DOHH2 (cell line): ENCODE measurements around the gene ASL.
"Not testable (repeated sequence)": the region's sequence is repeated elsewhere in the genome, so short reads cannot be mapped to it uniquely, and the experiment has no call there.

Source experiments
- H3F3A ChIP-seq: fragments of 200-600 bp; sonication (generic), shearing (Covaris generic); 2 replicates; pipeline ENCODE4 v1.6.0; 2016; ENCODE audit warnings: antibody characterized with exemption, mild to moderate bottlenecking; ENCODE audit not compliant: control insufficient read depth, insufficient read depth
- H3K27ac ChIP-seq: fragments of 200-600 bp; sonication (generic); 2 replicates; pipeline ENCODE4 v1.5.1; 2014; ENCODE audit warnings: low read depth, mild to moderate bottlenecking, low read length, moderate library complexity
- H3K27me3 ChIP-seq: fragments of 200-600 bp; sonication (generic); 2 replicates; pipeline ENCODE4 v1.6.1; 2014; ENCODE audit warnings: mild to moderate bottlenecking, low read length, mixed read lengths; ENCODE audit not compliant: control insufficient read depth
- H3K36me3 ChIP-seq: fragments of 200-600 bp; sonication (generic); 2 replicates; pipeline ENCODE4 v1.6.1; 2014; ENCODE audit warnings: mild to moderate bottlenecking, low read length, moderate library complexity, mixed read lengths; ENCODE audit not compliant: control insufficient read depth
- H3K4me1 ChIP-seq: fragments of 200-600 bp; sonication (generic); 2 replicates; pipeline ENCODE4 v1.6.1; 2014; ENCODE audit warnings: mild to moderate bottlenecking, low read length, mixed read lengths; ENCODE audit not compliant: control insufficient read depth
- H3K4me2 ChIP-seq: fragments of 200-600 bp; sonication (generic); 2 replicates; pipeline ENCODE4 v1.6.0; 2014; ENCODE audit warnings: mild to moderate bottlenecking, low read length, moderate library complexity
- H3K4me3 ChIP-seq: fragments of 200-600 bp; sonication (generic); 2 replicates; pipeline ENCODE4 v1.5.1; 2014; ENCODE audit warnings: mild to moderate bottlenecking, low read length, mixed read lengths
- H3K79me2 ChIP-seq: fragments of 200-600 bp; sonication (generic); 2 replicates; pipeline ENCODE4 v1.6.1; 2014; ENCODE audit warnings: mild to moderate bottlenecking, low read length, mixed read lengths; ENCODE audit not compliant: control insufficient read depth
- H3K9me2 ChIP-seq: fragments of 200-600 bp; sonication (generic); replicated peaks from 2 replicates; pipeline ENCODE4 v1.6.1; 2014; ENCODE audit warnings: mild to moderate bottlenecking, low read length, mixed read lengths; ENCODE audit not compliant: control insufficient read depth
- H3K9me3 ChIP-seq: fragments of 200-600 bp; sonication (generic); 2 replicates; pipeline ENCODE4 v1.6.1; 2014; ENCODE audit warnings: antibody characterized with exemption, low read length, mixed read lengths; ENCODE audit not compliant: control insufficient read depth, insufficient read depth
- H4K20me1 ChIP-seq: fragments of 200-600 bp; sonication (generic); 2 replicates; pipeline ENCODE4 v1.6.0; 2014; ENCODE audit warnings: low read depth, mild to moderate bottlenecking, antibody characterized with exemption, low read length, moderate library complexity; ENCODE audit not compliant: control insufficient read depth, insufficient read depth
- EZH2phosphoT487 ChIP-seq: fragments of 200-600 bp; sonication (generic); IDR thresholded peaks from 2 replicates; pipeline ENCODE4 v1.6.1; 2017; ENCODE audit warnings: borderline replicate concordance, mild to moderate bottlenecking, antibody characterized with exemption, low read length, moderate library complexity, mixed read lengths
- TF ChIP-seq, protein P1 (sequence below): fragments of 200-600 bp; sonication (generic); IDR thresholded peaks from one replicate; pipeline ENCODE4 v1.5.1; 2014; ENCODE audit warnings: antibody characterized with exemption, mild to moderate bottlenecking, low read depth, low read length; ENCODE audit not compliant: poor library complexity, severe bottlenecking

The ASL gene

DNA sequence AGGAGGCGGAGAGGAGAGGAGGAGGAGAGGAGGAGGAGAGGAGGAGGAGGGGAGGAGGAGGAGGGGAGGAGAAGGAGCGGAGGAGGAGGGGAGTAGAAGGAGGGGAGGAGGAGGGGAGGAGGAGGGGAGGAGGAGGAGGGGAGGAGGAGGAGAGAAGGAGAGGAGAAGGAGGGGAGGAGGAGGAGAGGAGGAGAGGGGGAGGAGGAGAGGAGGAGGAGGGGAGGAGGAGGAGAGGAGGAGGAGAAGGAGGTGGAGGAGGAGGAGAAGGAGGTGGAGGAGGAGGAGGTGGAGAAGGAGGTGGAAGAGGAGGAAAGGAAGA lies 23.6 kb downstream of the ASL start:
- Histone ChIP-seq H3K36me3 (no peaks in the 10 kb centered on the region), H3K9me3 (no peaks in the 10 kb centered on the region), H3K27ac (peak overlapping the region; percentile 47; the same call in 1 of the 2 replicates), H4K20me1 (no peaks in the 10 kb centered on the region), H3K79me2 (no peaks in the 10 kb centered on the region), H3K27me3 (no peaks in the 10 kb centered on the region), H3K9me2 (no peaks in the 10 kb centered on the region), H3K4me2 (peak overlapping the region; percentile 78), H3K4me3 (peak overlapping the region; percentile 69), H3F3A (peaks cover 8% of the 10 kb centered on the region; the same call in 1 of the 2 replicates), H3K4me1 (peaks cover 17% of the 10 kb centered on the region)
- TF ChIP-seq, protein P1, sequence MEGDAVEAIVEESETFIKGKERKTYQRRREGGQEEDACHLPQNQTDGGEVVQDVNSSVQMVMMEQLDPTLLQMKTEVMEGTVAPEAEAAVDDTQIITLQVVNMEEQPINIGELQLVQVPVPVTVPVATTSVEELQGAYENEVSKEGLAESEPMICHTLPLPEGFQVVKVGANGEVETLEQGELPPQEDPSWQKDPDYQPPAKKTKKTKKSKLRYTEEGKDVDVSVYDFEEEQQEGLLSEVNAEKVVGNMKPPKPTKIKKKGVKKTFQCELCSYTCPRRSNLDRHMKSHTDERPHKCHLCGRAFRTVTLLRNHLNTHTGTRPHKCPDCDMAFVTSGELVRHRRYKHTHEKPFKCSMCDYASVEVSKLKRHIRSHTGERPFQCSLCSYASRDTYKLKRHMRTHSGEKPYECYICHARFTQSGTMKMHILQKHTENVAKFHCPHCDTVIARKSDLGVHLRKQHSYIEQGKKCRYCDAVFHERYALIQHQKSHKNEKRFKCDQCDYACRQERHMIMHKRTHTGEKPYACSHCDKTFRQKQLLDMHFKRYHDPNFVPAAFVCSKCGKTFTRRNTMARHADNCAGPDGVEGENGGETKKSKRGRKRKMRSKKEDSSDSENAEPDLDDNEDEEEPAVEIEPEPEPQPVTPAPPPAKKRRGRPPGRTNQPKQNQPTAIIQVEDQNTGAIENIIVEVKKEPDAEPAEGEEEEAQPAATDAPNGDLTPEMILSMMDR: no peak
- no peak for TF ChIP-seq EZH2phosphoT487

GRCh38 chr7:66099551-66100407 lies 24.2 kb downstream of the ASL start:
- H3K4me2 ChIP-seq: peak overlapping the region; percentile 78
- peaks cover 17% of the 10 kb centered on the region for H3K4me1 ChIP-seq
- H3K9me2 ChIP-seq: no peaks in the 10 kb centered on the region
- H3K4me3 ChIP-seq: peak overlapping the region; percentile 69
- peak overlapping the region; percentile 47 for H3K27ac ChIP-seq
- no peaks in the 10 kb centered on the region for H3K36me3 ChIP-seq
- H3F3A ChIP-seq: peaks cover 8% of the 10 kb centered on the region; the same call in 1 of the 2 replicates
- H3K79me2 ChIP-seq: no peaks in the 10 kb centered on the region
- no peaks in the 10 kb centered on the region for H3K27me3 ChIP-seq
- TF ChIP-seq EZH2phosphoT487: no peak
- TF ChIP-seq, protein P1: no peak
- no peaks in the 10 kb centered on the region for H4K20me1 ChIP-seq
- no peaks in the 10 kb centered on the region for H3K9me3 ChIP-seq

GRCh38 chr7:66100408-66101050 lies 24.9 kb downstream of the ASL start:
- Histone ChIP-seq H3F3A (peaks cover 8% of the 10 kb centered on the region; the same call in 1 of the 2 replicates), H3K9me2 (no peaks in the 10 kb centered on the region), H3K27ac (peak overlapping the region; percentile 47), H3K27me3 (no peaks in the 10 kb centered on the region), H3K4me3 (peak overlapping the region; percentile 69), H3K4me2 (peak overlapping the region; percentile 78), H3K36me3 (no peaks in the 10 kb centered on the region), H3K4me1 (peaks cover 17% of the 10 kb centered on the region), H3K79me2 (no peaks in the 10 kb centered on the region), H3K9me3 (no peaks in the 10 kb centered on the region), H4K20me1 (no peaks in the 10 kb centered on the region)
- TF ChIP-seq EZH2phosphoT487: no peak
- TF ChIP-seq, protein P1: no peak

GRCh38 chr7:66102168-66102567 lies 26.5 kb downstream of the ASL start:
- not testable (repeated sequence) for H4K20me1 ChIP-seq, H3K9me2 ChIP-seq, H3K27ac ChIP-seq, H3K4me2 ChIP-seq, H3K4me3 ChIP-seq, H3K9me3 ChIP-seq, H3K36me3 ChIP-seq, H3F3A ChIP-seq, H3K27me3 ChIP-seq, H3K79me2 ChIP-seq
- peaks cover 17% of the 10 kb centered on the region for H3K4me1 ChIP-seq

DNA sequence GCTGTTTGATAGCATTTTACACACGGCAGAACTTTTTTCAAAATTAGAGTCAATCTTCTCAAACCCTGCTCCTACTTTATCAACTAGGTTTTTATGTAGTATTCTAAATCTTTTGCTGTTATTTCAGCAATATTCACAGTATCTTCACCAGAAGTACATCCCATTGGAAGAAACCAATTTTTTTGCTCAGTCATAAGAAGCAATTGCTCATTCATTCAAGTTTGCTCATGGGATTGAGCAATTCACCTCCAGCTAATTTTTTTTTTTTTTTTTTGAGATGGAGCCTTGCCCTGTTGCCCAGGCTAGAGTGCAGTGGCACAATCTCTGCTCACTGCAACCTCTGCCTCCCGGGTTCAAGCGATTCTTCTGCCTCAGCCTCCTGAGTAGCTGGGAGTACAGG lies 28.4 kb downstream of the ASL start:
- not testable (repeated sequence) for H3K4me2 ChIP-seq, H4K20me1 ChIP-seq, H3K4me3 ChIP-seq, H3K27ac ChIP-seq, H3K79me2 ChIP-seq, H3K9me2 ChIP-seq, H3K27me3 ChIP-seq, H3K36me3 ChIP-seq, H3F3A ChIP-seq, H3K9me3 ChIP-seq
- H3K4me1 ChIP-seq: peaks cover 17% of the 10 kb centered on the region
